ENCODE measurements around the gene DUS1L.

DUS1L gene

DNA sequence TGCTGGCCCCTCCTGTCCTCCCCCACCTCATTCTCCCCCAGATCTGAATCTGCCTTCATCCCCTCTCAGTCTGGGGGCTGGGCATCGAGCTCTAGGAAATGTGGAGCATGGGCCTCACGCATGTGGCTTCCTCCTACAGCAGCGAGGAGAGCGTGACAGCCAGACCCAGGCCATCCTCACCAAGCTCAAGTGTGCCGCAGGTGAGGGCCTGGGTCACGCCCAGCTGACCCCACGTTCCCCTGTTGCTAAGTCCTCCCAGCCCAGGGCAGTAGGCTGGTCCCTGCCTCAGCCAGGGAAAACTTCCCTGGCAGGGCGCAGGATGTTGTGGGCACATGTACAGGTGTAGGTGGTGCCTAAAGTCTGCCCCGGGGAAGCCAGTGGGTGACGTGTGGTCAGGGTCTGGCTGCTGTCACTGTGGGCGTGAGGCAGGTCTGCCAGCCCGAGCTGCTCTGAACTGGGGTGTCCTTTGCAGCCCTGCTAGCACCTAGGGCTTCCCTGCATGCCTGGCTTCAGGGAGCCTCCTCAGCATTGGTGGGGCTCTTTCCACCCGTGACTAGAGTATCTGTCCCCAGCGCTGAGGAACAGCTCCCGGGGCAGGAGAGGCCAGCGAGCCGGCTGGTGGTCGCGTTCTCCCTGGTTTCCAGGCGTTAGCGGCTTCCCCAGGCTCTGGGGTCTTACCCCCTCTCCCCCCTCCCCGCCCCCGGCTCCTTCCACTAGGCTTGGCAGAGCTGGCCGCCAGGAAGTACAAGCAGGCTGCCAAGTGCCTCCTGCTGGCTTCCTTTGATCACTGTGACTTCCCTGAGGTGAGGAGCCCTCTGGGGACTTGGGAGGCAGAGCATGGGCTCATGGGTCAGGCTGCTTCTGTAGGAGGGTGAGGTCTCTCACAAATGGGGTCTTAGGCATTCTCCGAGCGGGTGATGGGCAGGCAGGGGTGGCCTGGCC, 10.3 kb downstream of the DUS1L start:
- H2AFZ ChIP-seq (ENCODE audit: low read depth, low read length): no peak overlapping the region
- peaks cover 77% of the 10 kb centered on the region for H3K36me3 ChIP-seq (ENCODE audit: insufficient read depth, low read length)
- H4K20me1 ChIP-seq (ENCODE audit: insufficient read depth, low read length): peaks cover 65% of the 10 kb centered on the region

DNA sequence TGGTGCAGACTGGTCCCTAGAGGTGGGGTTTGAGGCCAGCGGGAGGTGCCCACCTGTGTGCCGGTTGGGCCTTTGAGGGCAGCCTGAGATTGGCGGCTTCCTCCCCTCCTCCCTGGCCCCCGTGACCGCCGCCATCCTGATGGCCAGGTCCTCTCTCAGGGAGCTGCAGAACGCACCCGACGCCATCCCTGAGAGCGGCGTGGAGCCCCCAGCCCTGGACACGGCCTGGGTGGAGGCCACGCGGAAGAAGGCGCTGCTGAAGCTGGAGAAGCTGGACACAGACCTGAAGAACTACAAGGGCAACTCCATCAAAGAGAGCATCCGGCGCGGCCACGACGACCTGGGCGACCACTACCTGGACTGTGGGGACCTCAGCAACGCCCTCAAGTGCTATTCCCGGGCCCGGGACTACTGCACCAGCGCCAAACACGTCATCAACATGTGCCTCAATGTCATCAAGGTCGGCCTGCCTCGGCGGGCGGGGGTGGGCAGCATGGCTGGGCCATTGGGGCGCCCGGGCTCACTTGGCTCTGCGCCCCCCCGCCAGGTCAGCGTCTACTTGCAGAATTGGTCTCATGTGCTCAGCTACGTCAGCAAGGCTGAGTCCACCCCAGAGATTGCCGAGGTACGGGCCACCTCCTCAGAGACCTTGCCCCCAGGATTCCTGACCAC, 11.1 kb downstream of the DUS1L start:
- Histone ChIP-seq H3K4me3 (ENCODE audit: low read depth in 1 of 2, low read length in 2 of 2) (no peak overlapping the region), H3K9ac (ENCODE audit: low read depth, low read length) (no peak overlapping the region), H3K27me3 (ENCODE audit: insufficient read depth, low read length, poor library complexity) (no peaks in the 10 kb centered on the region), H3K79me2 (ENCODE audit: insufficient read depth, low read length) (peaks cover 40% of the 10 kb centered on the region), H3K27ac (ENCODE audit: low read length) (no peak overlapping the region), H3K9me3 (ENCODE audit: insufficient read depth, low read length, severe bottlenecking) (no peaks in the 10 kb centered on the region), H2AFZ (ENCODE audit: low read depth, low read length) (no peak overlapping the region), H3K4me2 (ENCODE audit: insufficient read depth, low read length) (peak overlapping the region; percentile 92), H4K20me1 (ENCODE audit: insufficient read depth, low read length) (peaks cover 59% of the 10 kb centered on the region), H3K4me1 (ENCODE audit: insufficient read depth, low read length) (peaks cover 46% of the 10 kb centered on the region), H3K36me3 (ENCODE audit: insufficient read depth, low read length) (peaks cover 76% of the 10 kb centered on the region)
- DNase-seq: no peak
- no peak for TF ChIP-seq EZH2 (IDR thresholded peaks at IDR 0.05; ENCODE audit: borderline replicate concordance, low read depth, low read length, severe bottlenecking)
- TF ChIP-seq, protein P1, sequence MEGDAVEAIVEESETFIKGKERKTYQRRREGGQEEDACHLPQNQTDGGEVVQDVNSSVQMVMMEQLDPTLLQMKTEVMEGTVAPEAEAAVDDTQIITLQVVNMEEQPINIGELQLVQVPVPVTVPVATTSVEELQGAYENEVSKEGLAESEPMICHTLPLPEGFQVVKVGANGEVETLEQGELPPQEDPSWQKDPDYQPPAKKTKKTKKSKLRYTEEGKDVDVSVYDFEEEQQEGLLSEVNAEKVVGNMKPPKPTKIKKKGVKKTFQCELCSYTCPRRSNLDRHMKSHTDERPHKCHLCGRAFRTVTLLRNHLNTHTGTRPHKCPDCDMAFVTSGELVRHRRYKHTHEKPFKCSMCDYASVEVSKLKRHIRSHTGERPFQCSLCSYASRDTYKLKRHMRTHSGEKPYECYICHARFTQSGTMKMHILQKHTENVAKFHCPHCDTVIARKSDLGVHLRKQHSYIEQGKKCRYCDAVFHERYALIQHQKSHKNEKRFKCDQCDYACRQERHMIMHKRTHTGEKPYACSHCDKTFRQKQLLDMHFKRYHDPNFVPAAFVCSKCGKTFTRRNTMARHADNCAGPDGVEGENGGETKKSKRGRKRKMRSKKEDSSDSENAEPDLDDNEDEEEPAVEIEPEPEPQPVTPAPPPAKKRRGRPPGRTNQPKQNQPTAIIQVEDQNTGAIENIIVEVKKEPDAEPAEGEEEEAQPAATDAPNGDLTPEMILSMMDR (IDR thresholded peaks at IDR 0.05; ENCODE audit: borderline replicate concordance, extremely low read depth, low read length, poor library complexity, severe bottlenecking): no peak
- no peak for ATAC-seq (ENCODE audit: insufficient read depth, low read depth)

More for the DNA sequence above, 10.3 kb downstream of the DUS1L start:
- ATAC-seq (ENCODE audit: insufficient read depth, low read depth) (no peak), DNase-seq (no peak)
- no peak overlapping the region; the same call in 1 of the 2 replicates for H3K27ac ChIP-seq (ENCODE audit: low read length)
- no peaks in the 10 kb centered on the region for H3K9me3 ChIP-seq (ENCODE audit: insufficient read depth, low read length, severe bottlenecking)
- peak overlapping the region; percentile 12; the same call in 1 of the 2 replicates for H3K4me2 ChIP-seq (ENCODE audit: insufficient read depth, low read length)
- H3K4me1 ChIP-seq (ENCODE audit: insufficient read depth, low read length): peaks cover 38% of the 10 kb centered on the region
- H3K4me3 ChIP-seq (ENCODE audit: low read depth in 1 of 2, low read length in 2 of 2): no peak overlapping the region
- H3K79me2 ChIP-seq (ENCODE audit: insufficient read depth, low read length): peaks cover 40% of the 10 kb centered on the region
- H3K27me3 ChIP-seq (ENCODE audit: insufficient read depth, low read length, poor library complexity): no peaks in the 10 kb centered on the region
- H3K9ac ChIP-seq (ENCODE audit: low read depth, low read length): no peak overlapping the region
- TF ChIP-seq, protein P1 (IDR thresholded peaks at IDR 0.05; ENCODE audit: borderline replicate concordance, extremely low read depth, low read length, poor library complexity, severe bottlenecking): no peak
- TF ChIP-seq EZH2 (IDR thresholded peaks at IDR 0.05; ENCODE audit: borderline replicate concordance, low read depth, low read length, severe bottlenecking): no peak

DNA sequence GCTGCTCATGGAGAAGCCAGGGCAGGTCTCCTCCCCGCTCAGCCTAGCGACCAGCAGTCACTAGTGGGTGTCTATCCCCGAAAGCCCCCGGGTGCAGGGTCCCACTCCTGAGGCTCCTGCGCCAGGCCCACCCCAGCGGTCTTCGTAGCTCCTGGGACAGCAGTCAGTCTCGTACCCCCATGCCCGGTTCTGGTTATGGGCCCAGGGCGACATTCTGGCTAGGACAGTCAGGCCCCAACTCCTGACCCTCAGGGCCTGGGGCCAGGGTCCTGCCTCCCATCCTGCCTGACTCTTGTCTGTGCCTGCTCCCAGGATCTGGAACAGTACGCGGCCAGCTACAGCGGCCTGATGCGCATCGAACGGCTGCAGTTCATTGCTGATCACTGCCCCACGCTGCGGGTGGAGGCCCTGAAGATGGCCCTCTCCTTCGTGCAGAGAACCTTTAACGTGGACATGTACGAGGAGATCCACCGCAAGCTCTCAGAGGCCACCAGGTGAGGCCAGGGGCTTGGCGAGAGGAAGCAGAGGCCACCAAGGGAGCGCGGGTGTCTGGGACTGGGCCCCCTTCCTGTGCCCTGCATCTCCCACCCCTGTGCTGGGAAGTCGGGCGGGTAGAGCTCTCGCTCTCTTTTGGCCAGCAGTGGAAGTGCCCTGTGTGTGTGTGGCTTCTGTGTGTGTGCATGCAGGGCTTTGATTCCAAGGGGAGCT, 11.9 kb downstream of the DUS1L start:
- Histone ChIP-seq H3K9me3 (ENCODE audit: insufficient read depth, low read length, severe bottlenecking) (no peaks in the 10 kb centered on the region), H3K36me3 (ENCODE audit: insufficient read depth, low read length) (peaks cover 76% of the 10 kb centered on the region), H3K9ac (ENCODE audit: low read depth, low read length) (peak overlapping the region; percentile 88; the same call in 1 of the 2 replicates), H3K27ac (ENCODE audit: low read length) (no peak overlapping the region), H3K4me2 (ENCODE audit: insufficient read depth, low read length) (peak overlapping the region; percentile 92), H2AFZ (ENCODE audit: low read depth, low read length) (no peak overlapping the region), H4K20me1 (ENCODE audit: insufficient read depth, low read length) (peaks cover 52% of the 10 kb centered on the region), H3K27me3 (ENCODE audit: insufficient read depth, low read length, poor library complexity) (no peaks in the 10 kb centered on the region), H3K4me1 (ENCODE audit: insufficient read depth, low read length) (peaks cover 49% of the 10 kb centered on the region), H3K4me3 (ENCODE audit: low read depth in 1 of 2, low read length in 2 of 2) (peak overlapping the region in 1 of 2 experiments; percentile 99; a peak in 3 of 4 replicates), H3K79me2 (ENCODE audit: insufficient read depth, low read length) (peaks cover 40% of the 10 kb centered on the region)
- ATAC-seq (ENCODE audit: insufficient read depth, low read depth) (no peak), DNase-seq (no peak)
- no peak for TF ChIP-seq EZH2 (IDR thresholded peaks at IDR 0.05; ENCODE audit: borderline replicate concordance, low read depth, low read length, severe bottlenecking)
- TF ChIP-seq, protein P1 (IDR thresholded peaks at IDR 0.05; ENCODE audit: borderline replicate concordance, extremely low read depth, low read length, poor library complexity, severe bottlenecking): no peak

Data from DND-41 (cell line).